ENCODE data around the gene EMP1. TPM values are rescaled to one million over a fixed set of nuclear protein-coding genes. Genes with fewer than 3 reads are reported as not detected.

Gene EMP1
- total and polyA plus RNA-seq, 2 donors (not counting 3 experiments of a cell fraction or from before 2014, with no cell fraction given), result 265 to 528 TPM

DNA sequence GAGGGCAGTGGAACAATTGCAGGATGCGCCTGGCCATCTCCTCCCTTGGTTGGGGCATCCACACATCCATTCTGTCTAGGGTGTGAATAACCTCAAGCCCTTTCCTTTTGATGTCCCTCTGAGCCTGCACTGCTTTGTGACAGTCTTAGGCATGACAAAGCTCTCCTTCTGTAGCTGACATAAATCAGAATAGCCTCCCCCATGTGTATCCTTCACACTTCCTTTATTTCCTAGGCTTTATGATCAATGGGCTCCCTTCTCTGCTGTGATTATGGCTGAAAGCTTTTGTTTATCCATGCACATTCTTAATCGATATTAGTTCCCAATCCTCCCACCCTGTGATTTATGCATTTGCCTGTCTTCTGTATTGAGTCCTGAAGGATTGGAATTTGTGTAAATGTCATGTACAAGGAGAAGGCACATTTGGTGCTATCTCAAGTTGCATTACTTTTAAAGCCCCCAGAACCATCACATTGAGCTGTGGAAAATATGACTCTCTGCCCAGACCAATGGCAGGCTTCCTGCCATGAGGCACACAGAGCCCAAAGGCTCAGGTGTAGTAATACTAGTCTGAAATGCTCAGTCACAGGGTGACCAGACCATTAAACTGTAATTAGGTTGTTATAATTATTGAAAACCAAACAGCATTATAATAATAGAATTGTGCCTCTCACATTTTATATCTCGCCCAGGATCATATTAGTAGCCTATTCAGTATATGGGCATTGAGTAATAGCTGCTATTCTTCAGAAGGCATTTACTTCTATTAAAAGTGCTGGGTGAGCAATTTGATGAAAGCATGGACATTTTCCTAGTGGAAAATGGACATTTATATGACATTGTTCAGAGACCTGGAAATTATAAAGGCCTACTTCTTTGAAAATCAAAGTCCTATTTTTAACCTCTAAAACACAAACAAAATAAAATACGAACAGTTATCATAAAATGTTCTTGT is 14.0 kb downstream of the EMP1 start:
- FAIRE-seq (no peak), DNase-seq (ENCODE audit: low read depth, low spot score) (peak; percentile 46)
- Histone ChIP-seq H4K20me1 (replicated peaks; ENCODE audit: control insufficient read depth, extremely low read depth, insufficient read depth, low read length) (no peaks in the 10 kb centered on the region), H3K9ac (replicated peaks; ENCODE audit: extremely low read depth, insufficient read depth, low read length) (peak overlapping the region; percentile 4), H3K9me3 (replicated peaks; ENCODE audit: control insufficient read depth, insufficient read depth, low read length) (no peaks in the 10 kb centered on the region), H3K4me1 (ENCODE audit: control insufficient read depth, extremely low read depth, insufficient read depth, low read length) (peaks cover 63% of the 10 kb centered on the region), H2AFZ (ENCODE audit: low read depth, low read length) (no peak overlapping the region), H3K4me3 (replicated peaks in 1 of 3; ENCODE audit: insufficient read depth in 1 of 3, low read depth in 1 of 3, low read length in 3 of 3) (no peak overlapping the region), H3K27ac (ENCODE audit: insufficient read depth, low read depth, low read length) (peak overlapping the region; percentile 97), H3K27me3 (ENCODE audit: control insufficient read depth in 2 of 2, insufficient read depth in 2 of 2, low read length in 2 of 2) (no peaks in the 10 kb centered on the region), H3K4me2 (ENCODE audit: insufficient read depth, low read length) (peak overlapping the region; percentile 25), H3K9me1 (replicated peaks; ENCODE audit: control insufficient read depth, extremely low read depth, insufficient read depth, low read length) (no peaks in the 10 kb centered on the region), H3K79me2 (ENCODE audit: control insufficient read depth, insufficient read depth, low read length) (peaks cover 73% of the 10 kb centered on the region), H3K36me3 (ENCODE audit: control insufficient read depth in 2 of 2, extremely low read depth in 1 of 2, insufficient read depth in 2 of 2, low read length in 2 of 2) (peaks cover 30 to 32% of the 10 kb centered on the region in 2 experiments)
- intact Hi-C loops (cut with micrococcal nuclease), result loop anchor here (1.0 to 2.0 kb wide), 2 partner anchors 210 to 422 kb away; partner anchors contain the start of gene HEBP1
- BruUV-seq (replicated peaks), result no TSS peak
- no peak for TF ChIP-seq GATA2 (IDR thresholded peaks at IDR 0.05; ENCODE audit: insufficient read depth, insufficient read length, low read depth, low read length)
- TF ChIP-seq POLR2A (IDR thresholded peaks at IDR 0.05; ENCODE audit: low read depth, low read length), result peak; percentile 17
- dilution Hi-C loops (cut with MboI; ENCODE audit: extremely low pct_ligation_motif_present, low sequenced_read_pairs), result loop anchor here (10.0 kb wide), 1 partner anchor 226 kb away; no protein-coding TSS in a partner anchor
- CTCF ChIA-PET, result interaction anchor here (0.7 to 9.3 kb wide), 20 partner anchors 8 to 423 kb away, joined by 3 to 159 read pairs (median 13); partner anchors contain the start of genes EMP1, FAM234B and GSG1
- POLR2A ChIA-PET, result interaction anchor here (0.9 to 1.7 kb wide), 2 partner anchors 10 to 112 kb away, joined by 3 to 5 read pairs; no protein-coding TSS in a partner anchor

DNA sequence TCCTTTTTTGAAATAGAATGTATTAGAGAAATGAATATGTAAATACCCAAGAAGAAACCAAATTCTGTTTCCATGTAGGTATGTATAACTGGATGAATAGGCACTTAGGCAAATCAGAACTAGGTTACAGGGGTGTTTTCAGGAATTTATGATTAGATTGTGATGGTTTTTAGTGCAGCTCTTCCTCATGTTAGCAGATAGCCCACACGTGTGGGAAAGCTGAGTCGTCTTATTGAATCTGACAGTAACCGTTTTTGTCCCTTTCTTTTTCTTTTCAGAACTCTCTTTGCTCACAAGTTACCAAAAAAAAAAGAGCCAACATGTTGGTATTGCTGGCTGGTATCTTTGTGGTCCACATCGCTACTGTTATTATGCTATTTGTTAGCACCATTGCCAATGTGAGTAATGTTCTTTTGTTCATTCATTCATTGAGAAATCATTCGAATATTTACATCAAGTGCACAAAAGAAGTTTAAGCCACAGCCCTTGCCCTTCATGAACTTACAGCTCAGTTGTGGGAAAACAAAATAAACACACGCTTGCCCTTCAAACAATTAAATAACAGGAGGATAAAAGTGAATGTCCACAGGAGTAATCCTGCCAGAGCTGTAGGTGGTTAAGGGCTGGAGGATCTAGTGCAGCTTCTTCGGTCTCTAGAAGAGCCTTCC is 14.8 kb downstream of the EMP1 start:
- FAIRE-seq, result no peak
- TF ChIP-seq FOS (IDR thresholded peaks at IDR 0.05; ENCODE audit: borderline replicate concordance, insufficient read depth, low read length) (no peak), POLR2AphosphoS5 (IDR thresholded peaks at IDR 0.05; ENCODE audit: insufficient read depth, low read depth, low read length) (no peak), EZH2 (IDR thresholded peaks at IDR 0.05; ENCODE audit: borderline replicate concordance, low read depth, low read length, severe bottlenecking) (no peak), JUN (IDR thresholded peaks at IDR 0.05; ENCODE audit: borderline replicate concordance, insufficient read depth, insufficient read length, low read depth) (no peak), MAX (IDR thresholded peaks at IDR 0.05; ENCODE audit: insufficient read depth, insufficient read length) (no peak), POLR2A (IDR thresholded peaks at IDR 0.05; ENCODE audit: low read depth, low read length) (no peak), MYC (IDR thresholded peaks at IDR 0.05; ENCODE audit: low read depth, low read length) (no peak)
- H3K4me2 ChIP-seq (ENCODE audit: insufficient read depth, low read length), result peak overlapping the region; percentile 24
- H3K4me3 ChIP-seq (replicated peaks in 1 of 3; ENCODE audit: insufficient read depth in 1 of 3, low read depth in 1 of 3, low read length in 3 of 3), result no peak overlapping the region
- POLR2A ChIA-PET, result interaction anchor here (0.9 to 1.7 kb wide), 2 partner anchors 11 to 113 kb away, joined by 3 to 5 read pairs; no protein-coding TSS in a partner anchor
- no TSS peak for BruUV-seq (replicated peaks)
- no peaks in the 10 kb centered on the region for H3K9me1 ChIP-seq (replicated peaks; ENCODE audit: control insufficient read depth, extremely low read depth, insufficient read depth, low read length)
- no peak overlapping the region for H2AFZ ChIP-seq (ENCODE audit: low read depth, low read length)
- H3K79me2 ChIP-seq (ENCODE audit: control insufficient read depth, insufficient read depth, low read length), result peaks cover 70% of the 10 kb centered on the region
- dilution Hi-C loops (cut with MboI; ENCODE audit: extremely low pct_ligation_motif_present, low sequenced_read_pairs), result loop anchor here (10.0 kb wide), 1 partner anchor 227 kb away; no protein-coding TSS in a partner anchor
- no peaks in the 10 kb centered on the region for H3K27me3 ChIP-seq (ENCODE audit: control insufficient read depth in 2 of 2, insufficient read depth in 2 of 2, low read length in 2 of 2)
- H3K27ac ChIP-seq (ENCODE audit: insufficient read depth, low read depth, low read length), result peak overlapping the region; percentile 54
- intact Hi-C loops (cut with micrococcal nuclease), result loop anchor here (2.0 kb wide), 1 partner anchor 423 kb away; no protein-coding TSS in a partner anchor
- H3K4me1 ChIP-seq (ENCODE audit: control insufficient read depth, extremely low read depth, insufficient read depth, low read length), result peaks cover 56% of the 10 kb centered on the region
- no peak overlapping the region for H3K9ac ChIP-seq (replicated peaks; ENCODE audit: extremely low read depth, insufficient read depth, low read length)
- H3K9me3 ChIP-seq (replicated peaks; ENCODE audit: control insufficient read depth, insufficient read depth, low read length), result no peaks in the 10 kb centered on the region
- peaks cover 34 to 38% of the 10 kb centered on the region in 2 experiments for H3K36me3 ChIP-seq (ENCODE audit: control insufficient read depth in 2 of 2, extremely low read depth in 1 of 2, insufficient read depth in 2 of 2, low read length in 2 of 2)
- H4K20me1 ChIP-seq (replicated peaks; ENCODE audit: control insufficient read depth, extremely low read depth, insufficient read depth, low read length), result no peaks in the 10 kb centered on the region
- CTCF ChIA-PET, result interaction anchor here (1.0 to 9.3 kb wide), 44 partner anchors 9 to 495 kb away, joined by 3 to 159 read pairs (median 5); partner anchors contain the start of genes DDX47, EMP1, FAM234B and GPRC5A
- no peak for DNase-seq (ENCODE audit: low read depth, low spot score)

Data from endothelial cell of umbilical vein (primary cell).